H54 (cell line): ENCODE results near the gene KCNG2.

Source experiments
- DNase-seq: peaks from one replicate; pipeline ENCODE4 v3.0.0; 2011; ENCODE audit warnings: low spot score, mixed read lengths; ENCODE audit not compliant: insufficient read length
- FAIRE-seq: peaks from 3 replicates; lab custom pipeline; 2011; peaks lifted over from hg19 to GRCh38; lab: Jason Lieb, UNC
- POLR2A ChIP-seq: IDR thresholded peaks from 2 replicates; pipeline ENCODE4 v1.6.1; 2011; ENCODE audit warnings: low read depth, mild to moderate bottlenecking, low read length

The KCNG2 gene

GRCh38 chr18:79927607-79928562 lies 130.1 kb downstream of the KCNG2 start:
- no peak for TF ChIP-seq POLR2A
- DNase-seq (no peak), FAIRE-seq (no peak)

GRCh38 chr18:79928563-79928960 lies 130.8 kb downstream of the KCNG2 start:
- no peak for TF ChIP-seq POLR2A
- DNase-seq: no peak
- FAIRE-seq: no peak

- FAIRE-seq (no peak), DNase-seq (no peak)
- TF ChIP-seq POLR2A: no peak
These were observed 132.4 kb downstream of the KCNG2 start for GRCh38 chr18:79930020-79930642.

GRCh38 chr18:79931475-79931874 lies 133.7 kb downstream of the KCNG2 start:
- TF ChIP-seq POLR2A: no peak
- FAIRE-seq (no peak), DNase-seq (no peak)

- DNase-seq: no peak
- FAIRE-seq: no peak
- TF ChIP-seq POLR2A: no peak
These were observed 135.2 kb downstream of the KCNG2 start for GRCh38 chr18:79932907-79933306.

- no peak for TF ChIP-seq POLR2A
- DNase-seq: no peak
- FAIRE-seq: no peak
These were observed 136.0 kb downstream of the KCNG2 start for GRCh38 chr18:79933765-79934164.

- TF ChIP-seq POLR2A: no peak
- FAIRE-seq: no peak
- no peak for DNase-seq
These were observed 136.8 kb downstream of the KCNG2 start for GRCh38 chr18:79934311-79935097.

- DNase-seq (no peak), FAIRE-seq (no peak)
- no peak for TF ChIP-seq POLR2A
These were observed 137.4 kb downstream of the KCNG2 start for GRCh38 chr18:79935098-79935480.

- DNase-seq (no peak), FAIRE-seq (no peak)
- no peak for TF ChIP-seq POLR2A
These were observed 137.8 kb downstream of the KCNG2 start for GRCh38 chr18:79935499-79935898.

- no peak for TF ChIP-seq POLR2A
- DNase-seq (no peak), FAIRE-seq (no peak)
These were observed 138.2 kb downstream of the KCNG2 start for GRCh38 chr18:79935925-79936324.

- DNase-seq (no peak), FAIRE-seq (no peak)
- TF ChIP-seq POLR2A: no peak
These were observed 138.9 kb downstream of the KCNG2 start for GRCh38 chr18:79936641-79937040.

- TF ChIP-seq POLR2A: no peak
- FAIRE-seq: no peak
- no peak for DNase-seq
These were observed 139.5 kb downstream of the KCNG2 start for GRCh38 chr18:79937103-79937860.

GRCh38 chr18:79938196-79938595 lies 140.5 kb downstream of the KCNG2 start:
- DNase-seq (no peak), FAIRE-seq (no peak)
- no peak for TF ChIP-seq POLR2A

GRCh38 chr18:79939096-79939495 lies 141.4 kb downstream of the KCNG2 start:
- DNase-seq: no peak
- no peak for FAIRE-seq
- TF ChIP-seq POLR2A: no peak
